GM19023 (cell line): Measurements from ENCODE around the gene RRAGB.
"Not testable (repeated sequence)": the region's sequence is repeated elsewhere in the genome, so short reads cannot be mapped to it uniquely, and the experiment has no call there.

Experiments
- ATAC-seq: cut with Tn5 transposase; IDR thresholded peaks from one replicate; pipeline ENCODE4 v1.9.1; 2021; ENCODE audit warnings: mild to moderate bottlenecking, moderate library complexity; ENCODE audit not compliant: unreplicated experiment

RRAGB gene

DNA sequence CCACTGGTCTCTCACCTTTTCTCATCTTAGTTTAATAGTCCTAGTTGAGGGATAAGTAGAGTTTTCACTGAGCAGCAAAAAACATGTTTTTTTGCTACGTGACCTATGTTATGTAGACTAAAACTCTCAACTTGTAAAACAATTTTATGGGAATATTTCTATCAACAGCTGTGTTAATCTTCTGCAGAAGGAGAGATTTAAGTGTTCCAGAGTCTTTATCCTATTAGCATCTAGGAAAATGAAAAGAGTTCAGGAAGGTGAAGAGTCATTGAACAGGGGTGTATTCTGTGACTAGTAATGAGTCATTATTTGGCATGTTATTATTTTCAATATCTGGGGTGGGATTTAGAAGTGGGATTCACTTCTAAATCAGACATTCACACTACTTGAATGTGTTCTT is 41.9 kb downstream of the RRAGB start:
- no peak for ATAC-seq

DNA sequence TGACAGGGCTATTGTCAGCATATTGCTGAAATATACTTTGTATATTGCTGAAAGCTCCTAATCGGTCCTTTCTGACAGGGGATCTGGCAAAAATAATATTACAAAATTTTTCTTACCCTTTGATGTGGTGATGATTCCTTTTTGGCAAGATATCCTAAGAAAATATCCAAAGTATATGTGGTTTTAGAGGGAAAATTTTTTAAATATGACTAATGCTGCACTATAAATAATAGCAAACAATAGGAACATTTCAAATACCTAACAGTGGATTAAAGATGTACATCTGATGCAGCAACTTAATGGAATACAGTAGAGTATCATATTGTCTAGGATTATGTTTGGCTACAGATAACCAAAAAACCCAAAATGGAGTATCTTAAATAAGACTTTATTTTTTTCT is 49.6 kb downstream of the RRAGB start:
- ATAC-seq: no peak

- not testable (repeated sequence) for ATAC-seq
Measured at GRCh38 chrX:55774419-55774818, 56.9 kb downstream of the RRAGB start.

DNA sequence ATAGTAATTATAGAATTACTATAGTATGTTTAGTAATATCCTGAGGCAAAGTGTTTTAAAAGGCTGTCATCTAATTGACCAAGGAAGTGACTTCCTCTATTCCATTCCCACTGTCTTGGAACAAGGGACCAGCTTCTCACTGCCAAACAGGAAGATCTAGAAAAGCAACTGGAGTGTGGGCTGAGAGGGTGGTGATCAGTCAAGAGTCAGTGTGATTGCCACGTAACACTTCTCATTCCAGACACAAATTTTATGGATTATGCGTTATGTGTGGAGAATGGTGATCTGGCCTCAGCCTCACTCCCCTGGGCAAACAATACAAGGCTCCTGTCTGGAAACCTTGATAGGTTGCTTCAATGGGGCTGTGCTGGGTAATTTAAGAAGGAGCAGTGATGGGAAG is 60.0 kb downstream of the RRAGB start:
- ATAC-seq: no peak

GRCh38 chrX:55778322-55778721 is 60.8 kb downstream of the RRAGB start:
- ATAC-seq: no peak

DNA sequence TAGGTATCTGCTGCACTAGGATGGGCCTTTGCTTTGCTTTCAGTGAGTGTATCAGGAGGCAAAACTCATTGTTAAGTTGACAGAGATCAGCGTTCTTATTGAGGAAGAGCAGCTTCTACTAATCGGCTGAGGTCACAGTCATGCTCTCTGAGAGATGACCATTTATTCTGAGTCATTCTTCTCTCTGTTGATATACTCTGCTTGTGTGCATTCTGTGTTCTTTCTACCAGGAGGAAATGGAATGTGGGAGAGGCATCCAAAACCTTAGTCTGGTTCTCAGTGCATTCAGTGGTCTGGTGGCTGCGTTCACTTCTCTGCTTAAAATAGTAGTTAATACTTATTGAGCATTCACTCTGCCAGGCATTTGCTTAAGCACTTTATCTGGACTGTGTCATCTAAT is 66.2 kb downstream of the RRAGB start:
- ATAC-seq: no peak

GRCh38 chrX:55787063-55787462 is 69.5 kb downstream of the RRAGB start:
- ATAC-seq: no peak

DNA sequence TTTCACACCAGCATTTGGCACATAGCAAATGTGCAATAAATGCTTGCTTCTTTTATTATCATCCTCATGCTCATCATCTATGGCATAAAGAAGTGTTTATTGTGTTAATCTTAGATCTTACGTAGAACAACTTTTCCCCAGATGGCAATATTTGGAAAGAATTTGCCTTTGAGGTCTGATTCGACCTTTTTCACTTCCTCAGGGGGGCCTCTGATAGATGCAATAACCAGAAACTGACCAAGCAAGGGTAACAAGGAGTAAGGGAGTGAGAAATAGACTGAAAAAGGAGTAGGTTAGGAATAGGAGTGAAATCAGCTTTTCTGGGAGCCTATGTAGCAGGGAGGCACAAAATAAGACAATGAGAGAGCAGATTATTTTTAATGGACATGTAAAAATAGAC is 70.2 kb downstream of the RRAGB start:
- ATAC-seq: no peak

DNA sequence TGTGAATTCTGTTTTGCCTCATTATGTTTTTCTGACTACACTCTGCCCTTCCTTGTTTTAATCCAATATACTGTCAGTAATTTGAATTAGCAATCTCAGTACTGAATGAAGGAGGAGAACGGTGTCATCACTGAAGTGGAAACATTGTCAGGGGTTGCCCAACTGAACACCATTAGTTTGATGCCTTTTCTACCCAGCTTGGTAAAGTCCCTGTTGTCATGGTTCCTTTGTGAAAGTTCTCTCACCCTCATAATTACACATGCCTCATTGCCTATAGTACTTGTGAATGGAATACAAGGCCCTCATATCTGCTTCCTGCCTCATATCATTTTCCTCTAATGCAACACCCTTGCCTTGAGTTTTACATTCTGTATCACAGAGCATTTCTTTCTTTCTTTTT is 76.9 kb downstream of the RRAGB start:
- ATAC-seq: peak; percentile 96

- no peak for ATAC-seq
Measured at GRCh38 chrX:55796496-55796895, 78.9 kb downstream of the RRAGB start.

DNA sequence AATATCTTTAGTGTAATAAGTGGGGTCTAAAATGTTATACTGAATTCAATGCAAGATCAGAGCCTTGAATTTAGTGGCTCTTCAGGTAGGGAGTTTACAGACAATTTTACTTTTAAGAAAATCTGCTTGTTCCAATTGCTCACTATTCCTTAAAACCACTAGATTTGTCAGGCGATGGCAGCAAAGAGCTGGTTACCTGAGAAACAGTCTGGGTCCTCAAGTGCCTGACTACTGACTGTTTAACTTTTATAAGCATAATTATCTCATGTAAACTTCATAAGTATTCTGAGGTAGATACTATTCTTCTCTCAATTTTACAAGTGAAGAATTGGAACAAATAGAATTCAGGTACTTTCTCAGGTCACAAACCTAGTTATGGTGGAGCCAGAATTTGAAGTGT is 84.3 kb downstream of the RRAGB start:
- no peak for ATAC-seq
